Prostate gland (tissue), 2 donors: Measurements from ENCODE around the gene FGFRL1.

ENCODE experiments used
- CTCF ChIP-seq, 4 experiments: fragments of 200-600 bp in 2 of 4; fragments of 450-650 bp in 2 of 4; sonication (generic) in 2 of 4; IDR thresholded peaks; 1 replicate in 3 of 4; 2 replicates in 1 of 4; pipeline ENCODE4 v1.5.1; 2016 to 2019; ENCODE audit warnings: antibody characterized with exemption in 4 of 4, mild to moderate bottlenecking in 2 of 4, moderate library complexity in 2 of 4
- POLR2A ChIP-seq: fragments of 450-650 bp; IDR thresholded peaks from one replicate; pipeline ENCODE4 v1.6.1; 2016; ENCODE audit warnings: antibody characterized with exemption, mild to moderate bottlenecking
- POLR2AphosphoS5 ChIP-seq: sonication (generic); formaldehyde crosslinking; IDR thresholded peaks from one replicate; pipeline ENCODE4 v1.6.1; 2017; ENCODE audit warnings: antibody characterized with exemption

GRCh38 chr4:1058997-1059665 lies 47.7 kb downstream of the FGFRL1 start:
- TF ChIP-seq CTCF (IDR thresholded peaks at IDR 0.05) (no peak), POLR2A (no peak), POLR2AphosphoS5 (no peak)
